ENCODE results near the gene ARL15.

The ARL15 gene

DNA sequence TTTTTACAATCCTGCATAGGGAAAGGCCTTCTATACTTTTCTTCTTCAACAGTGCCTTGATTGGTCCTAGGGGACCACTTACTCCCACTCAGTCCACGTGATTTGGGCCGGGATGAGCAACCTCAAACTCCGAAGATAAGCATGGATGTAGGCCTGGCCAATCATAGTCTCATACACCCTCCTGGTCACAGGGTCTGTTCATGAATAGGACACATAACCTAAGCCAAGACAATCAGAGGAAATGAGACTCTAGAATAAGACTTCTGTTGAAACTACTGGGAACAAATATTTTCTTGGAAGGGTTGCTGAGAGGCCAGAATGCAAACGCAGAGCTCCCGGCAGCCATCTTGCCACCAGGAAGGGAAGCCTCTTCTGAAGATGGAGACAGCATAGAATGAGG lies 68.1 kb downstream of the ARL15 start:
- peak in 1 of 2 donors; percentile 20 for DNase-seq (ENCODE audit: low read depth in 2 of 2)
- TF ChIP-seq, protein P1, sequence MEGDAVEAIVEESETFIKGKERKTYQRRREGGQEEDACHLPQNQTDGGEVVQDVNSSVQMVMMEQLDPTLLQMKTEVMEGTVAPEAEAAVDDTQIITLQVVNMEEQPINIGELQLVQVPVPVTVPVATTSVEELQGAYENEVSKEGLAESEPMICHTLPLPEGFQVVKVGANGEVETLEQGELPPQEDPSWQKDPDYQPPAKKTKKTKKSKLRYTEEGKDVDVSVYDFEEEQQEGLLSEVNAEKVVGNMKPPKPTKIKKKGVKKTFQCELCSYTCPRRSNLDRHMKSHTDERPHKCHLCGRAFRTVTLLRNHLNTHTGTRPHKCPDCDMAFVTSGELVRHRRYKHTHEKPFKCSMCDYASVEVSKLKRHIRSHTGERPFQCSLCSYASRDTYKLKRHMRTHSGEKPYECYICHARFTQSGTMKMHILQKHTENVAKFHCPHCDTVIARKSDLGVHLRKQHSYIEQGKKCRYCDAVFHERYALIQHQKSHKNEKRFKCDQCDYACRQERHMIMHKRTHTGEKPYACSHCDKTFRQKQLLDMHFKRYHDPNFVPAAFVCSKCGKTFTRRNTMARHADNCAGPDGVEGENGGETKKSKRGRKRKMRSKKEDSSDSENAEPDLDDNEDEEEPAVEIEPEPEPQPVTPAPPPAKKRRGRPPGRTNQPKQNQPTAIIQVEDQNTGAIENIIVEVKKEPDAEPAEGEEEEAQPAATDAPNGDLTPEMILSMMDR (IDR thresholded peaks at IDR 0.05; ENCODE audit: low read depth, low read length): no peak
- no peak overlapping the region for H3K4me3 ChIP-seq (replicated peaks in 1 of 2; ENCODE audit: low read depth in 2 of 2, low read length in 2 of 2)

DNA sequence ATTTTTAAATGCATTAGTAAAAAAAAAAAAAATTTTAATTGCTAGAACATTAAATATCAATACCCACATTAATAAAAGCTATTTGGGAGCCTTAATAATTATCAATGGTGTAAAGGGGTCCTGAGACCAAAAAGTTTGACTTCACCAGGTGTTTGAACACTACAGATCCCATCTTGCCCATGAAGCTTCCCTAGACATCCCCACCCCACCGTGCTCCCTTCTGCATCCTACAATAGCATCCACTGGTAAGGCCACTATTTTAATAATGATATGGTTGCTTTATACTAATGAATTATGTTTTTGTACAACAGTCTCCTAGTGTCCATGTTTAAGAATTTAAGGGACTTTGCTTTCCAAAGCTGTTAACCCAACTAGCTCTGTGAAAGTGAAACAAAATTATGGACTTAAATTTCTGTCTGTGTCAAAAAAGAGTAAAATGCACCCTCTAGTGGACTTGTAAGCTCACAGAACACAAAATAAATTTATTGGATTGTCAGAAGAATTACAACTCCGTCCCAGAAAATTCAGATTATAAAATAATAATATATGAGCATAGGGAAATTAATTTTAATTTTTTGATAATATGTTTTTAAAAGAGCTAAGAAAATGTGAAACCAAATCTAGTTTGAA lies 76.0 kb downstream of the ARL15 start:
- DNase-seq (ENCODE audit: low read depth in 2 of 2): peak; percentile 71 to 75
- H3K4me3 ChIP-seq (replicated peaks in 1 of 2; ENCODE audit: low read depth in 2 of 2, low read length in 2 of 2): no peak overlapping the region
- TF ChIP-seq, protein P1 (IDR thresholded peaks at IDR 0.05; ENCODE audit: low read depth, low read length): peak; percentile 40

DNA sequence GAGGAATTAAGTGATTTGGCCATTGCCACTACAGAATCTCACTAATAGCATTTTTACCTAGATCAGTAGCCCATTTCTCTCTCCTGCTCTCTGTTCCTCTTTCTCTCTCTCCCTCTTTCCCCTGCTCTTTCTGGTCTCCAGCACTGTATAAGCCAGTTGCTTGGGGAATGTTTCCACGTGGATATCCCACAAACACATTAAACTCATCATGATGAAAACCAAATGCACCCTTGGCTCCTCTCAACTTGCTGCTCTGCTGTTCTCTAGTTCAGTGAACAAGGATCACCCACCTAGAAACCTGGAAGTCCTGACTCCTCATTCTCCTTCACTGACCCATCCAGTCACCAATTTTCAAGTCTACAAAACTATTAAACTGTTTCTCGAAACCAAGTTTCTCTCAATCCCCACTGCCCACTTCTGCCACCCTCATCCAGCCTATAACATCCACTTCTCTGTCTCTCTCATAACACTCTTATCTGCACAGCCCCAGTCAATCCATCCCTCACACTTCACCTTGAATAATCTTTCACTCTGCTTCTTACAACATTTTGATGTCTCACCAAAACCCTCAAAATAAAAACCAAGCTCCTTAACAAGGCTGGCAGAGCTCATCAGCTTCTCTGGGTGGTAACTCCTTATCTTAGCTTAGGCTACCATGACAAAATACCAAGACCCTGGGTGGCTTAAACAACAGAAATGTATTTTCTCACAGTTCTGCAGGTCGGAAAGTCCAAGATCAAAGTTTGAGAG lies 79.3 kb downstream of the ARL15 start:
- no peak overlapping the region for H3K4me3 ChIP-seq (replicated peaks in 1 of 2; ENCODE audit: low read depth in 2 of 2, low read length in 2 of 2)
- no peak for DNase-seq (ENCODE audit: low read depth in 2 of 2)
- TF ChIP-seq, protein P1 (IDR thresholded peaks at IDR 0.05; ENCODE audit: low read depth, low read length): no peak

DNA sequence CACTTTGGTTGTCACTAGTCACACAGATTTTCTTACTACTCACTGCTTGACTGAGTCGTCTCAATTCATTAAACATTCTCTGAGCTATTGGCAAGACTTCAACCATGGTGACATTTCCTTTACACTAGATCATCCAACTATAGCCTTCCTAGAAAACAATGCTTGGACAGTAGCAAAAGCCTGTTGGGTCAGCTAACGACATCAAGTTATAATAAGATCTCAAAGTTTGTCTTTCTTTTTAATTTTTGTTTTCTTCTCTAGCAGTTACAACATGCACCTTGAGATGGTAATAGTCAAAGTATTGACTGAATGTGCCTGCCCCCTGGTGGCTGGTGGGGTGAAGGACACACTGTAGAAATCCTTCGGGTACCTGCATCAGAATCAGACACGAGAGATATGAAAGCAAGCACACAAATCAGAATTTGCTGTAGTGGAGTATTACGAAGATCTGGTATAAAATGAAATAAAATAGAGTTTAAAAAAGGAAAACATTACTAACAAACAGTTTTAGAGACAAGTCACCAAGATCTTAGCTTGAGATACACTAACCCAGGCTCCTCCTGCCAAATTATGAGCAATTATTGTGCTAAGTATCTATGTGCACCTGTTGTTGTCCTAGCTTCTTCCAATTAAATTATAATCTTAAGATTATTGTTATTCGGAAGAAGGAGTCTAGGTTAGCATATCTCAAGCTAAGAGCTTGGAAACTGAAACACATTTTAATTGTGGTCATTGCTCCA lies 81.2 kb downstream of the ARL15 start:
- peak; percentile 66 to 68 for DNase-seq (ENCODE audit: low read depth in 2 of 2)

DNA sequence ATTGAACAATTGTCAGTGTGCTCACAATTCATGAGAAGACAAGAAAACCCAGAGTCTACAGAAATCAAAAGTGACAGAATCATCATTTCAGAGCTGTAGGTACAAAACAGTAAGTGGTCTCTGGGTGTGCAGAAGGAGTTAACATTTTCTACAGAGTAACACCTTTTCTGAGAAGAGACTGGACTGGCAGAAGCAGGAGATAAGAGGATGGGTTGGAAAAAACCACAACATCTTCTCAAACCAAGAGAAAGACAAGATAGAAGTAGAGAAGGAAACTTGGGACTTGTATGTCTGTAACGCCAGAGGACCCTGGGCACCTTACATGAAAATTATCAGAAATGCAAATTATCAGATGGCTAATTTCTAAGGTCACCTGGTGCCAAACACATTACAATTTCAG lies 82.6 kb downstream of the ARL15 start:
- no peak for DNase-seq (ENCODE audit: low read depth in 2 of 2)
- H3K4me3 ChIP-seq (replicated peaks in 1 of 2; ENCODE audit: low read depth in 2 of 2, low read length in 2 of 2): no peak overlapping the region
- TF ChIP-seq, protein P1 (IDR thresholded peaks at IDR 0.05; ENCODE audit: low read depth, low read length): no peak

More for the DNA sequence above, 81.2 kb downstream of the ARL15 start:
- TF ChIP-seq, protein P1 (IDR thresholded peaks at IDR 0.05; ENCODE audit: low read depth, low read length): peak; percentile 92
- H3K4me3 ChIP-seq (replicated peaks in 1 of 2; ENCODE audit: low read depth in 2 of 2, low read length in 2 of 2): no peak overlapping the region

DNA sequence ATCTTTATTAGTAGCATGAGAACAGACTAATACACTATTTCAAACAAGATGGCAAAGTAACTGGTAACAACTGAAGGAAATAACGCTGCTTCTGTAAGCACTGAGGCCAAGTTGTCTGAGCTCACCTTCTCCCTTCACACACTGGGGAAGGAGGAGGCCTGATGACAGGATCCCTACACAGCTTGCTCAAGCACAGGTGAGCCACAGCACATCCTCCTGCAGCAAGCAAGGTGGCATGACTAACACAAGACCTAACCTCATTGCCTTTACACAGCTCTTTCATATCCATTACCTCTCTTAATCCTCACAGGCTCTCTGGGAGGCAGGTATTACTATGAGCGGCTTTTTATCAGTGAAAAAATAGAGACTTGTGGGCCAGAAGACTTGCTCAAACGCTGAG lies 83.3 kb downstream of the ARL15 start:
- H3K4me3 ChIP-seq (replicated peaks in 1 of 2; ENCODE audit: low read depth in 2 of 2, low read length in 2 of 2): no peak overlapping the region
- TF ChIP-seq, protein P1 (IDR thresholded peaks at IDR 0.05; ENCODE audit: low read depth, low read length): no peak
- no peak for DNase-seq (ENCODE audit: low read depth in 2 of 2)

All from cardiac fibroblast (primary cell).